Transverse colon (tissue), 3 donors: ENCODE measurements around the gene AMMECR1.

Experiments
- CTCF ChIP-seq, 5 experiments: fragments of 200-600 bp in 3 of 5; fragments of 450-650 bp in 2 of 5; sonication (generic) in 3 of 5; IDR thresholded peaks; 1 replicate in 2 of 5; 2 replicates in 3 of 5; pipeline ENCODE4 v1.5.1; 2016 to 2017; ENCODE audit warnings: antibody characterized with exemption in 5 of 5, inconsistent platforms in 3 of 5, mild to moderate bottlenecking in 2 of 5, moderate library complexity in 1 of 5
- POLR2A ChIP-seq: fragments of 450-650 bp; IDR thresholded peaks from one replicate; pipeline ENCODE4 v1.6.1; 2016; ENCODE audit warnings: antibody characterized with exemption, mild to moderate bottlenecking, moderate library complexity

- TF ChIP-seq CTCF (IDR thresholded peaks at IDR 0.05) (no peak), POLR2A (no peak)
These were observed 92.8 kb downstream of the AMMECR1 start for GRCh38 chrX:110224926-110225617.
